Activated CD4-positive, alpha-beta T cell treated with anti-CD3 and anti-CD28 coated beads for 1 hour (primary cell): ENCODE measurements around the gene SYNGR1.
A peak's percentile ranks its signal among the peaks of the same experiment; 100 is the strongest.
"Not testable (repeated sequence)": the region's sequence is repeated elsewhere in the genome, so short reads cannot be mapped to it uniquely, and the experiment has no call there.

Experiments used
- DNase-seq: peaks from one replicate; pipeline ENCODE4 v3.0.0-alpha.2; 2020

The SYNGR1 gene

GRCh38 chr22:39317084-39317774 lies 32.6 kb upstream of the SYNGR1 start:
- no peak for DNase-seq

GRCh38 chr22:39317775-39318506 lies 31.9 kb upstream of the SYNGR1 start:
- DNase-seq, result no peak

- DNase-seq, result peak; percentile 23
Observed at GRCh38 chr22:39318507-39319283, 31.1 kb upstream of the SYNGR1 start.

GRCh38 chr22:39319284-39320022 lies 30.3 kb upstream of the SYNGR1 start, which contains the start of gene RPL3:
RPL3 (minus strand) TSS chr22:39319623; CDS start chr22:39319597, 26 bp downstream.
- peak; percentile 97 for DNase-seq

GRCh38 chr22:39320616-39321029 lies 29.2 kb upstream of the SYNGR1 start:
- not testable (repeated sequence) for DNase-seq

- DNase-seq, result no peak
Observed at GRCh38 chr22:39325392-39325932, 24.3 kb upstream of the SYNGR1 start.

- DNase-seq, result no peak
Observed at GRCh38 chr22:39327995-39328754, 21.6 kb upstream of the SYNGR1 start.

GRCh38 chr22:39330553-39330952 lies 19.2 kb upstream of the SYNGR1 start:
- not testable (repeated sequence) for DNase-seq

- no peak for DNase-seq
Observed at GRCh38 chr22:39332441-39333064, 17.2 kb upstream of the SYNGR1 start.

GRCh38 chr22:39336411-39336810 lies 13.4 kb upstream of the SYNGR1 start:
- DNase-seq, result no peak

- not testable (repeated sequence) for DNase-seq
Observed at GRCh38 chr22:39339775-39340174, 10.0 kb upstream of the SYNGR1 start.

GRCh38 chr22:39341179-39341578 lies 8.6 kb upstream of the SYNGR1 start:
- DNase-seq, result no peak

GRCh38 chr22:39343259-39344045 lies 6.3 kb upstream of the SYNGR1 start:
- peak; percentile 34 for DNase-seq

- no peak for DNase-seq
Observed at GRCh38 chr22:39344046-39344390, 5.8 kb upstream of the SYNGR1 start.

GRCh38 chr22:39345231-39345630 lies 4.6 kb upstream of the SYNGR1 start:
- DNase-seq, result no peak

GRCh38 chr22:39348909-39349505 lies 784 bp upstream of the SYNGR1 start:
- DNase-seq, result no peak

GRCh38 chr22:39349506-39349966 lies 255 bp upstream of the SYNGR1 start:
- DNase-seq, result no peak

GRCh38 chr22:39350757-39351688 lies 1.2 kb downstream of the SYNGR1 start:
- no peak for DNase-seq
